ENCODE results near the gene POLD2.

The POLD2 gene

DNA sequence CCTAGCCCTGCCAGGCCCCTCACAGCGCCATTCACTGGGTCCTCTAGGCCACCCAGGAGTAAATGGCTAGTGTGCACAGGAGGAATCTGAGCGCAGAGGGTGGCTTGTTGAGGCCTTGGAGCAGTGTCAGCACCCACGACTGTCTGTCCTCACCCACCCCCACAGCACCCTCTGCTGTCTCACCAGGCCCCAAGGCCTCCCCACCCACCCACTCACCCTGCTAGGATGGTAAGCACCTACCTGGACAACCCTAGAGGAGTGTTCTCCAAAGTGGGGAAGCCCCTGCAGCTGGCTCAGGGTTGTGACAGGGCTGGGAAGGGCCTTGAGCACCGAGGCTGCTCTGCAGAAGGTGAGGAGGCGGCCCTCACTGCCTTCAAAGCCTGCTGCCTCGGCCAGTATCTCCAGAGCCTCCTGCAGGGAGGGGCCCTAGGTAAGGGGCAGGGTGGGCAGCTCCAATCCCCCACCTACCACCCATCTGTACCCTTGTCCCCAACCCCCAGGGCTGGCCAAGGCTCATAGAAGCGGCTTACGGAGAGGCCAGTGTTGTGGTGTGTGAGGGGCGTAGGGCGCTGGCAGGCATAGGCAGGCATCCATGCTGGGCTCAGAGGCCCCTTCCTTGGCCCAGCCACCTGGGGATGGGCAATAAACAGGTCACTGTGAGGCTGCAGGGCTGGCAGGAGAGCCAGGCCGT, 43.9 kb downstream of the POLD2 start:
- no peak for DNase-seq

DNA sequence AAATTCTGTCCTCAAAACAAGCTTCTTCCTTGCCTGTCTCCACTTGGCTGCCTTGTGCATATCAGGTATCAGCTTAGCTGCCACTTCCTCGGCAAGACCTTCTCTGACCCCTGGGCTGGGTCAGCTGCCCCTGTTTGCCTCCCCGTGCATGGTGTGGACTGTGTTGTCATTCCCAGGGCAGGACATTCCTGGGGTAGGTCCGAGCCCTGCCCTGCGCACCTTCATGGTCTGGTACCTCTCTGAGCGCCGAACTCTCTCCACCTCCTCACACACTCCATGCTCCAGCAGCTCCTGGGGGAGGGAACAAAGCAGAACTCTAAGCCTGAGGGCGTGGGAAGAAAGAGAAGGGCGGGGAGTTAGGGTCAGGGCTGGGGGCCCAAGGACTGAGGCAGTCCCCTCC, 44.8 kb downstream of the POLD2 start:
- no peak for DNase-seq

DNA sequence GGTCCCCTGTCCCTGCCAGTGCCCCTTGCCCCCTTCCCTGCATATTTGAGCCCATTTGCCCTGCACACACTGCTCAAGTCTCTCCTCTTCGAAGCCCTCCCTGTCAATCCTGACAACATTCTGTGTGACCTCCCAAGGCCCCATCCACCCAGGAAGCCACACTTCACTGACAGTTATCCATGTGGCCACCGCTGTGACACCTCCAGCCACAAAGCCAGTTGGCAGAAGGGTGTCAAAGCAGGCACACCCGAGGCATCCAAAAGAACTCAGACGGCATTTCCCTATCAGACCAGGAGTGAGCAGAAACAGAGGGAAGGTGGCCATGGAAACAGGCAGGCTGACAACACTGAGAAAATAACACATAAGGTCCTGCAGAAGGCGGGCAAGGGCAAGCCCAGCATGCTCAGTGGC, 45.7 kb downstream of the POLD2 start:
- no peak for DNase-seq

DNA sequence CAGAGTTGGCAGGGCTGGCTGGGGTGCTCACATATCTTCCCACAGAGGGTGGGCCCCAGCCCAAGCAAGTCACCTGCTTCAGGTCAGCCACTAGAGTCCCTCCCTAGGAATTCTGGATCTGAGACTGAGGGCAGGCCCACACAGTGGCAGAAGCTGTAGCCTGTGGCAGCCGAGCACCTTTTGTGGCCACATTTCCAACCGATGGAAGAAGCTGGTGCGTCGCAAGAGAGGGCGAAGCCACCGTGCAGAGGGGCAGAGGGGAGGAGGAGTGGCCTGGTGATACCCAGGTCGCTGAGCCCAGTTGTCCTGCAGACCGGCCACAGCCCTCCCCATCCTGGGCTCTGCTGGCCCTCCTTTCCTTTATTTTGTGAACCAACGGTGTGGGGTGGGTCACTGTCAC, 46.3 kb downstream of the POLD2 start:
- DNase-seq = no peak

DNA sequence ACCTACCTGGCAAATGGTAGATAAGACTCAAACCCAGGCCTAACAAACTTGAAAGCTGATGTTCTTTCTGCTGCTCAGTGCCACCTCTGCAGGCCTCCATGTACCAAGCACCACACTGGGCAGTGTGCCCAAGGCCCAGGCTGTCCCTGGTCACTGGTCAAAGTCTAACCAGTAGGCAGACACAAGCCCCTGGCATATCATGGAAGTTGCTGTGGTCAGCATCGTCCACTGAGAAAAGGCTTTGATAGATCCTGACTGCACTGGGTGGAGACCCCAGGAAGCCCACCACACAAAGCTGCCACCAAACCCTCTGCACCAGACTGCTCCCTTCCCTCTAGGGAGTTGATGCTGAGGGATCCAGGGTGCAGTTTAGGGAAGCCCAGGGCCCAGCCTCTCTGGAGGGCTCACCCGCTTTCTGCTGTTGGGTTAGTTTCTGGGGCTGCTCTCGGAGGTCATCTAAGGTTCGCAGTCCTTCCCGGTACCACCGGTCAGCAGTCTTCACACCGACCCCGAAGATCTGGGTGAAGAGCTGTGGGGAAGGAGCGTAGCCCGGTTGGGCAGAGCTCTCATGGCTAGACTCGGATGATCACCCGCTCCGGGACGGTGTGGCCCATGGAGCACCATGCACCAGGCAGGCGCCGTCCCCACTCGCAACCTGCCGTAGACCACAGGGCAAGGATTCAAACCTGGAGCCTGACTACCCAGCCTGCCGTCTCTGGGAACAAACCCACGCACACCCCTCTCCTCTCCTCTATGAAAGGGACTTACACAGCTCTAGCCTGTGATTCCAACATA, 47.0 kb downstream of the POLD2 start:
- DNase-seq = no peak

DNA sequence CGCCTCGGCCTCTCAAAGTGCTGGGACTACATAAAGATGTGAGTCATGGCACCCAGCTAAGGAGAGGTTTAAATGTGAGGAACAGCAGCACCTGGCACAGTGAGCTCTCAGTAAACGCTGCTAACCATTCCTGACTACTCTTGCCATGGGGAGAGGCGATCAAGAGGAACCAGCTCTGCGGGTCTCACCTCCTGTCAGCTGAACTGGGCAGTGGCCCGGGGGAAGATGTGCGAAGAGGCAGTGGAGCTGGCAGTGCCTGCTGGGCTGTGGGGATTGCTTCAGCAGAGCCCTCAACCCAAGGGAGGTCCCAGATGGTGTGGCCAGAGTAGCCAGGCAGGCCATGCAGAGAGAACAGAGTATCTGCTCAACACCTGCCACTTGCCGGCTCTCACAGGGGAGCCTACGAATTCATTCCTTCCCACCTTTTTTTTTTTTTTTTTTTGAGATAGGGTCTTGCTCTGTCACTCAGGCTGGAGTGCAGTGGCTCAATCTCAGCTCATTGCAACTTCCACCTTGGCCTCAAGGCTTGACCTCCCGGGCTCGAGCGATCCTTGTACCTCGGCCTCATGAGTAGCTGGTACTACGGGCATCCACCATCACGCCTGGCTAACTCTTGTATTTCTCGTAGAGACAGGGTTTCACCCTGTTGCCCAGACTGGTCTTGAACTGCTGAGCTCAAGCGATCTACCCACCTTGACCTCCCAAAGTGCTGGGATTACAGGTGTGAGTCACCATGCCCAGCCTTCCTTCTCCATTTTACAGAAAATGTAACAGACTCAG, 47.9 kb downstream of the POLD2 start:
- no peak for DNase-seq

DNA sequence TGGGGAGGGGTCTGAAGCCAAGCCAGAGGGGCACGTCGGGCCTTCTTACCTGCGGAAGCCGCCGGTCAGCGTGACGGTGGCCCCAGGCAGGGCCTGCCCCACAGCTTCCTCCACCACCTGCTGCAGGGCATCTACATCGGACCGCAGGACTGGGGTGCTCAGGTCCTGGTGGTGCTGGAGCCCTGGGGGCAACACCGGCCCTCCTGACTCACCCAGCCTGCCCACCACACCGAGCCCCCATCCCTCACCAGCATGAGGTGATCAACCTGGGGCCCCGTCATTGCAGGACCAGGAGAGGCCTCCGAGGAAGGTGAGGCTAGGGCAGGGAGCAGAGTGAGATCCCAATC, 49.0 kb downstream of the POLD2 start:
- DNase-seq = no peak

DNA sequence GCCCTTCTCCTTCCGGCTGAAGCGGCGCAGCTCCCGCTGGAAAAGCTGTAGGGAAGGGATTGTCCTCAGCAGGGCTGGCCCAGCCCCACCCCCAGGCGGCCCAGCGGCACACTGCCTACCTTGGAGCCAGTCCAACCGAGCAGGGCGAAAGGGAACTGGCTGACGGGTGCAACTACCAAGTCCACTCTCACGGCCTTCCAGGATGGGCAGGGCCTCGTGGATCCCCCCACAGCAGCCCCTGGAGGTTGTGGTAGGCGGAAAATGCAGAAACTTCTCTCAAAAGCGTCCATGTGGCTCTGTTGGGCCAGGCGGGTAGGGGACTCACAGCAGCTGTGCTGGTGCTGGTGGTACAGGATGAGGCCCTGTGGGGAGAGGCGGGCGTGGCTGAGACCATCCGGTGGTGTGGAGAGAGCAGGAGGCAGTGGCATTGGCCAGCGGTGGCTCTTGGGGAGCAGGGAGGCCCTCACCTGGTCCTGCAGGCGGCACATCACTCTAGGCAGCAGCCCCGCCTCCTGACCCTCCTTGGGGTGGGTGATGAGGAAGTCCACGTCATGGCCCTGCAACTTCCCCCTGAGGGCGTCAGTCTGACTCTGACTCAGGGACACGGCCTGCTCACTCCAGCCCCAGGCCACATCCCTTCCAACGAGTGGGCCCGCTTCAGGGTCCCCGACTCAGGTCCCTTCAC, 49.5 kb downstream of the POLD2 start:
- DNase-seq = no peak

DNA sequence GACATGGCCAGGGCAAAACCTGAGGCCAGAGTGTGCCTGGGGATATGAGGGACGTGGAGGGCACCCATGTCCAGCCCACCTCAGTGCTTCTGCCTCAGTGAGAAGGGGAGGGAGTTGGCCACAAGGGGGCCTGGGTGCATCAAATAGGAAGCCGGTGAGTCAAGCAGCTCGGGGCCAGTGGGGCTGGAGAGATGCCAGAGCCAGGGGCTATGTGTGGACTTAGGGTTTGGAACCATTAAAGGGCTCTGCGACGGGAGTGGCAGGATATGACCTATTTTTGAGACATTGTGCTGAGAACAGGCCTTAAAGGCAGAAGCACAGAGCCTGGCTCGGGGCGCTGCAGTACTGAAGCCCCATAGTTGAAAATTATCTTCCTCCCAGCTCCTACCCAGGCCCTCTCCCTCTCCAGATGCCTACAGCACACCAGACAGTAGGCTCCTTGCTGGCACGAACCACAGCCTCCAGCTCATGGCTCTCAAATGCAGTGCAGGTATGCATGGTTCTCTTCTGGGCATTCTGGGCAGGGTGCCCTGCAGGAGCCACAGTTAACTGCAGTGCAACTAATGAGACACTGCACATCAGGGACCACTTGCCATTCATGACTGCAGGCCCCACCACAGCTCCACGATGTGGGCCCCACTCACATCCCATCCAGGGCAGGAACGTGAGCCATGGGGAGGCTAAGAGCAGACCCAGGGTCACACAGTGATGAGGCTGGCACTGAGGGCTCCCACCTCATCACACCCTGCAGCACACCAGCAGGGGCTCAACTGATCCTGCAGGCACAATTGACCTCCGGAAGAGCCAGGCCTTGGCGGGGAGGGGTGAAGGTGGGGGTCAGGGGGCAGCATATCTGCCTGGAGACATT, 50.8 kb downstream of the POLD2 start:
- peak; percentile 38 for DNase-seq

DNA sequence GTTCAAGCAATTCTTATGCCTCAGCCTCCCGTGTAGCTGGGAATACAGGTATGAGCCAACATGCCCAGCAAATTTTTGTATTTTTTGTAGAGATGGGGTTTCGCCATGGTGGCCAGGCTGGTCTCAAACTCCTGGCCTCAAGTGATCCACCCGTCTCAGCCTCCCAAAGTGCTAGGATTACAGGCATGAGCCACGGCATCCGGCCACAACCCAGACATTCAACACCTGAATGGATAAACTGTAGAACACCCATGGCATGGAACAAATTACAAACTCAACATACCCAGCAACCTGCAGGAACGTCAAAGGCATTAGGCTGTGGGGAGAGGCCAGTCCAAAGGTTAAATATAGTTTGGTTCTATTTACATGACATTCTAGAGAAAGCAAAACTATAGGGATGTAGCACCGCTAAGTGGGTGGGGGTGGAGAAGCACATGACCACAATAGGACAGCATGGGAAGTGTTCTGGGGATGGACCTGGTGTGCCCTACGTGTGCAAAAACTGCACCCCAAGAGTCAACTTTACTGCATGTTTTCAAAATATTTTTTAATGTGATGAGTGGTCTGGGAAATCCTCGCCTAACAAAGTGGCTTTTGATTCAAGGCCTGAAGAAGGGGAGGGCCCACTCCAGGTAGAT, 51.5 kb downstream of the POLD2 start:
- no peak for DNase-seq

DNA sequence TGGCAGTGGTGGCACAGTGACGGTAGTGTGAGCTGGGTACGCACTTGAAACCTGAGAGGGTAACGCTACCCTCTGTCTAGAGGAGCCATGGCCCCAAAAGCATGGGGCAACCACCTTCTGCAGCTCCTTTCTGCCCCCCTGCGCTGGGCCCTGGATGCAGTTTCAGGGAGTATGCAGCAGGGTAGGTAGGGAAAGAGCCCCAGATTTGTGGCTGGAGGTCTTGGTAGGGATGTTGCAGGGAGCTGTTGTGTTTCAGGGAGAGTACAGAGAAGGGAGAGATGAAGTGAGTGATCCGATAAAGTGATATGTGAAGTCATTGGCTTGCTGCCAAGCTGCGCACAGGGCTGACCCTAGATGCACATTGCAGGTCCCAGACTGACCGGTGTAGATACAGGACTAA, 55.3 kb downstream of the POLD2 start:
- DNase-seq = no peak

DNA sequence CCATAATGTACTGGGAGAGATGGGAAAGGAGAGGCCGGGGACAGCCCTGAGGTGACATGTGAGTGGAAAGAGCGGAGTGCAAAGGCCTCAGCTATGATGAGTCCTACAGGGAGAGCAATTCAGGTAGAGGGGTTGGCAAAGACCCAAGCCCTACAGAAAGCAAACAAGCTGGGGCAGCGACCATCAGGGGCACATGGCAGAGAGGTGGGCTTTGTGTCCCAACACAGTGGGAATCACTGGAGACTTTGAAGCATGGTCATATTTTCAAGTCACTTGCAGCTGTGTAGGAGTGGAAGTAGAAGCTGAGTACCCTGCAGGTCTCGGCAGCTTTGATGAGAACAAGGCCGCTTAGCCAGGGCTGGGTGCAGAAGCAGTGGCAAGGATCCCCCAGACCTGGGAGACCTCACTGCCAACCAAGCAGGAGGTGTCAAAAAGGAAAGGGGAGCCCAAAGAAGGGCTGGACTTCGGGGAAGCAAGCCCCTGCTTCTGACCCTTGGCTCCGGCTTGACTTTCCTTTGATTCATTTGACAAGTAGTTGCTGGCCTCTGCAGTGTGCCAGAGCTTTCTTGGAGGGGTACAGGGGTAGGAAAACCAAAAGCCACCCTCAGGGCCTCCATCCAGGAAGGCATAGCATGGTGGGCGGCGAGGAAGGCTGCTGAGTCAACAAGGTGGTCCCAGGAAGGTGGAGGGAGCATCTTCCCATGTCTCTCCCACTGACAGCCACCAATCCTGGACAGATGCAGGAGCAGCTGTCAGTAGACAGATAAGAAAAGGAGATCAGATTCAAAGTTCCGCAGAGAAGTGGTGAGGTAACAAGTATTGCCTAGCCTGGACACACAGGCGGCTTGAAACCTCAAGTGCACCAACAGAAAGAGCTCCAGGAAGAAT, 56.0 kb downstream of the POLD2 start:
- DNase-seq = no peak

DNA sequence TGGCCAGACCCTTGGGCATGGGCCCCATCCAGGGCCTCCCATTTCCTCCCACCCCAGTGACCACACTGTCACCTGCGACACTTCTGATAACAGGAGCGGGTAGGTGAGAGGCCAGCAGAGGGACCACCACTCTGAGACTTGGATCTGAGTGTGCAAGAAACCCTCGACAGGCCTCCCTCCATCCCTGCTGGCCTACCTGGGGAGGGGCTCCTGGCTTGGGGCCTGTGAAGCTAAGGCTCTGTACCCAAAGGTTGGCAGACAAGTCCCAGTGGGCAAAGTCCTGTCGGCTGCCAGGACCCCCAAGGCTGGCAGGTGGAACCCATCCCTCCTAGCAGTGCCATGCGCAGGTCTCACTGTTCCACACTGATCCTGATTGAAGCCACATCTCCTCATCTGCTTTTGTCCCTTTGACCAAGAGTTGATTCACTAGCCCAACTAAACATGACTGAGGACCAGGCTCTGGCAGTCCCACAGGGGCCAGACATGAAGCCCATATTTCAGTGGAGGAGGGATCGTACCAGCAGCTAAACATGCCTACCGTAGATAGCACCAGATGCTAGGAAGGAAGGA, 56.8 kb downstream of the POLD2 start:
- DNase-seq = no peak

DNA sequence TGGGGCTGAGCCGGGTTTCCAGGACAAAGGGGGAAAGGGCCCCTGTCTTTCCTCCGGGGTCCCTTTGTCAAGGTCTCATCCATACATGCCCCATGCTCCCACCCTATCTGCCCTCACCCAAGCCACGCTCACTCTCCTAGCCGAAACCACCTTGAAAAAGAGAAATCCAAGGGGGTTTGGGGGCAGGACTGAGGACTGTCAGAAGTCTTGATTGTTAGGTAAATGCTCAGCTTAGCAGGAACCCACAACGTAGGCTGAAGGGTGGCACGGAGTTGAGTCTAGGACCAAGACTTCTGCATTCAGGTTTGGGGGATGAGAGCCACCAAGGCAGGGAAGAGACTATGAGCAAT, 57.3 kb downstream of the POLD2 start:
- no peak for DNase-seq

DNA sequence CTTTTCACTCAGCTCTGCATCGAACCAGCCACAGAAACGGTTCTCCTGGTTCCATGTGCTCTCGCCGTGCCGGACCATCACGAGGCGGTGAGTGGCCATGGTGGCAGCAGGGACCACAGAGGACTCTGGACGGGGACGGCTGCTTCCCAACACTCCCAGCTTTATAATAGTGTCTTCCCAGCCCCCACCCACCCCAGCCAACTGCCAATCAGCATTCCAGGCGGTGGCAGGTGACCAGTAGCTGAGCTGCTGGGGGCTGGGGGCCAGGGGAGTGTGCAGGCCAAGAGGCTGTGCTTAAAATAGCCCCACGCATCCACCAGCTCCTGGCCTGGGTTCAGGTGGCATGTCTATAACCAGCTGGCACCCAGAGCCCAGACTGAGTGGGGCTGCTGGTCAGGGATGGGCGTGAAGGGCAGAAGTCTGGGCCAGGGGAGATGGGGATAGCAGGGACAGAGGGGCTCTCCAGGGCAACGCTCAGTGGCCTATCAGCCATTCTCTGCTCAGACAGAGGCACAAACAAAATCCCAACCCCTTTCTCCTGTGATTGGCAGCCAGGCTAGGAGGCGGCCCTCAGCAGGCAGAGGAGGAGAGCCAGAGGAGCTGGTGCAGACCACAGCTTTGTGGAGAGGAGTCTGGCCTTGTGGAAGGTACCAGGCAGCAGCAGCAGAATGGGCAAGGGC, 57.8 kb downstream of the POLD2 start, which contains the start of gene PGAM2:
Gene PGAM2, minus strand, starts transcription at position 137 of the 680 bp plus-strand sequence. Its CDS starts 38 bp downstream, at position 99.
- no peak for DNase-seq

DNA sequence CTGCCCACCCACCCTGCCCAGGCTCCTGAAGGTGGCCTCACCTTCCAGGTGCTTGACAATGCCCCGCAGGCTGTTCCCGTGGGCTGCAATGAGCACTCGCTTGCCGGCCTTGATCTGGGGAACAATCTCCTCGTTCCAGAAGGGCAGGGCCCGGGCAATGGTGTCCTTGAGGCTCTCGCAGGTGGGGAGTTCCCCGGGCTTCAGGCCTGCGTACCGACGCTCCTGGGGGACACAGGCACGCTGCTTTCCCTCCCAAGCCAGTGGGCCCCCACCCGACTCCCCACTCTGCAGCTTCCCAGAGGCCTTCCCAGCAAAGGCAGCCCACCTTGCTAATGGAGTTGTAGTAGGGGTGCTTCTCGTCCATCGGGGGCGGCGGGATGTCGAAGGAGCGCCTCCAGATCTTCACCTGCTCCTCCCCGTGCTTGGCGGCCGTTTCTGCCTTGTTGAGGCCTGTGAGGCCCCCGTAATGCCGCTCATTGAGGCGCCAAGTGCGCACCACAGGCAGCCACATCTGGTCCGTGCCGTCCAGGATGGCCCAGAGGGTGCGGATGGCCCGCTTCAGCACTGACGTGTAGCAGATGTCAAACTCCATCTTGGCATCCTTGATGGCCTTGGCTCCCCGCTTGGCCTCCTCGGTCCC, 58.4 kb downstream of the POLD2 start:
- no peak for DNase-seq
